ENCODE data around the gene PLA2G5.

- no peak for TF ChIP-seq CTCF (IDR thresholded peaks at IDR 0.05; ENCODE audit: low read depth, low read length)
- no peak for TF ChIP-seq EZH2phosphoT487 (IDR thresholded peaks at IDR 0.05; ENCODE audit: low read depth)
Measured at GRCh38 chr1:20090119-20090518, 20.1 kb downstream of the PLA2G5 start.
